Germinal center (tissue), 1 donor: ENCODE results near the gene AKT2.
"Not testable (repeated sequence)": the region's sequence is repeated elsewhere in the genome, so short reads cannot be mapped to it uniquely, and the experiment has no call there.

Experiments used
- DNase-seq: peaks from one replicate; pipeline ENCODE4 v3.0.0; 2012; ENCODE audit warnings: mixed read lengths, low spot score

AKT2 gene

GRCh38 chr19:40284501-40285352 is at the start of gene AKT2:
Gene AKT2 (minus strand): TSS chr19:40285345. CDS start chr19:40265267, 20,078 bp downstream.
- peak; percentile 81 for DNase-seq

- not testable (repeated sequence) for DNase-seq
Measured at GRCh38 chr19:40333083-40333482, 47.9 kb upstream of the AKT2 start.

GRCh38 chr19:40332669-40333068 is 47.5 kb upstream of the AKT2 start:
- no peak for DNase-seq

- no peak for DNase-seq
Measured at GRCh38 chr19:40331052-40331451, 45.9 kb upstream of the AKT2 start.

- DNase-seq = no peak
Measured at GRCh38 chr19:40326201-40326600, 41.1 kb upstream of the AKT2 start.

GRCh38 chr19:40323705-40324104 is 38.6 kb upstream of the AKT2 start:
- no peak for DNase-seq

GRCh38 chr19:40322951-40323615 is 37.9 kb upstream of the AKT2 start:
- DNase-seq = no peak

GRCh38 chr19:40322271-40322610 is 37.1 kb upstream of the AKT2 start:
- no peak for DNase-seq

DNA sequence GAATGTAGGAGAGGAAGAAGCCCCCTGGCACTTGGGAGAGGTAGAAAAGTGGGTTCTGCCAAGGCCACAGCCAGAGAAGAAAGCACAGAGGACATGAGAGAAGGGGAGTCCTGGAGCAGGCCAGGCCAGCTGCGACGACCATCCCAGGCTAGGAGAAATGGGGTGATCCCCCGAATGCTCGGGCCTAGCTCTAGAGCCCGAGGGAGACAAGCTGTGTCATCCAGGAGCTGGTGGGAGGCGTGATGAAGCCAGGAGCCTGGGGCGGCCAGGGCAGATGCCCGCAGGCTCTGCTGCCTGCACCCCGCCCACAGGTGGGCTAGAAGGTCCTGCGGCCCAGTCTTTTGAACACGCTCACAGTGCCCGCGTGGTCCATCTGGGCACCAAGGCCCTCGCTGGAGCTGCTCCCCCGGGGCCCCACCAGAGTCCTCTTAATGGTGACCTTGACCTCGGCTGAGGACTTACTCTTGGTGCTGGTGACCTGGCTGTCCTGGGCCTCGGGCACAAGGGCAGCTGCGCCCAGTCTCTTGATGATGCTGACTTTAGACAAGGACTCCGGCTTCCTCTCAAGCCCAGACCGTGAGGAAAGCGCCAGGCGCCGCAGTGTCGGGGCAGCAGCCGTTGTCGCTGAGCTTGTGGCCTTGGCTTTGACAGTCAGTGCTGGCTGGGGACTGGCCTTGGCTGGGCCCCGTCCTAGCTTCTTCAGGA is 36.6 kb upstream of the AKT2 start:
- DNase-seq = no peak

DNA sequence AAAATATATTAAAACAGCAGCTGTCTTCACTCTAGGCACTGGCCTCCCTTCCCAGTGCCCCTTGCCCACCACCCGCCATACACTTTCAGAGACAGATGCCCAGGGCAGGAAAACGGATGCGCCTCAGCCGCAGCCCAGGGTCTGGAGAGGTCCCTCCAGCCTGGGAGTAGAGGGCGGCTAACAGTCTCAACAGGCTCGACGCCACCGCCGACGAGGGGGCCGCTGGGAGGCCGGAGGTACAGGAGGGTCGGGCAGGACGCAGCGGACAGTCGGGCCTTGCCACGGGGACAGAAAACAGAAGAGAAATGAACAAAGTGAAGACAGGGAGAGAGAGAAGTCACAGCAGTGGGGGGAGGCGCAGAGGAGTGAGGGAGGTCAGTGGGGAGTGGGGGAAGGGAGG is 35.9 kb upstream of the AKT2 start:
- no peak for DNase-seq

DNA sequence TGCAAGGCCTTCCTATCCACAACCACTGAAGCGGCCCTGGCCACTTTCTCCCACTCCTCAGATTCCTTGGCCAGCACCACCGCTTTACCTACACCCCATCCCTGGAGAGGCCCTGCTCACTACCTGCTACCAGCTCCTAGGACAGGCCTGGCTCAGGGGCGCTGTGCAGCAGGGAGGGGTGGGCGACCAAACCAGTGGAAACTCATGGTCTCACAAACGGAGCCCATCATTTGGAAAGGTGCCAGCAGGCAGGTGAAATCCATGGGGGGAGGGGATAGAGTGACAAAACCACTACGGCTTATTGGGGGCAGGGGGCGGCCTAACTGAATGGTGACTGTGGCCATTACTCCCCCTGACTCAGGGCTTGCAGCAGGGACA is 35.4 kb upstream of the AKT2 start:
- no peak for DNase-seq

GRCh38 chr19:40317338-40317737 is 32.2 kb upstream of the AKT2 start:
- no peak for DNase-seq

- no peak for DNase-seq
Measured at GRCh38 chr19:40315812-40316470, 30.8 kb upstream of the AKT2 start.

DNA sequence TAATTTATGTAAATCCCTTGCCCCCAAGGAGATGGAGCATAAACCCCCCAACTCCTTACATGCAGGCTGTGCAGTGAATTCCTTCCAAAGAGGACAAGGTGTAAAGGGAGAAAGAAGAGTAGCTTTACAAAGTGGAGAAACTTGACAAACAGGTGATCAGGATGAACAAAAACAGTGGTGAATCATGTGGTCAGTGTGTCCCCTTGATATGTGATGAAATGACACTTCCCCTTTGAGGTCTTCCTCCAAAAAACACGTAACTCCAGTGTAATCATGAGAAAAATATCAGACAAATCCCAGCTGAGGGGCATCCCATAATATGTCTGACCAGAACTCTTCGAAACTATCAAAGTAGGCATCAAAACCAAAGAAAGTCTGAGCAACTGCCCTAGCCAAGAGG is 29.5 kb upstream of the AKT2 start:
- DNase-seq = no peak

DNA sequence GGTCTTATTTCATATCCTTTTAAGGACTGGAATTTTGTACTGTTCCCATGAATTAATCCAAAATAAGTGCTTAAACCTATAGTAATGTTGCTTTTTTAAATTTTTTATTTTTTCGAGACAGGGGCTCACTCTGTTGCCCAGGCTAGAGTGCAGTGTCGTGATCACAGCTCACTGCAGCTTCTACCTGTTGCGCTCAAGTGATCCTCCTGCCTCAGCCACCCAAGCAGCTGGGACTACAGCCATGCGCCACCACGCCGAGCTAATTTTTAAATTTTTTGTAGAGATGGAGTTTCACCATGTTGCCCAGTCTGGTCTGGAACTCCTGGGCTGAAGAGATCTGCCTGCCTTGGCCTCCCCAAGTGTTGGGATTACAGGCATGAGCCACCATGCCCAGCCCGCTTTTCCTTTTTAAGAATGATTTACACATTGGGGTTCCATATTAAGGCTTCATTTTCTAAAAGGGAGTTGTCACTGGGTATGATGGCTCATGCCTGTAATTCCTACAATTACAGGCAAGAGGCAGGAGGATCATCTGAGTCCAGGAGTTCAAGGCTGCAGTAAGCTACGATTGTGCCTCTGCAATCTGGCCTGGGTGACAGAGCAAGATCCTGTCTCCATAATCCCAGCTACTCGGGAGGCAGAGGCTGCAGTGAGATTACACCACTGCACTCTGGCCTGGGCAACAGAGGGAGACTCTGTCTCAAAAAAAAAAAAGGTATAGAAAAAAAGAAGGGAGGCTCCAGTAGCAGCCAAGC is 28.3 kb upstream of the AKT2 start:
- no peak for DNase-seq

DNA sequence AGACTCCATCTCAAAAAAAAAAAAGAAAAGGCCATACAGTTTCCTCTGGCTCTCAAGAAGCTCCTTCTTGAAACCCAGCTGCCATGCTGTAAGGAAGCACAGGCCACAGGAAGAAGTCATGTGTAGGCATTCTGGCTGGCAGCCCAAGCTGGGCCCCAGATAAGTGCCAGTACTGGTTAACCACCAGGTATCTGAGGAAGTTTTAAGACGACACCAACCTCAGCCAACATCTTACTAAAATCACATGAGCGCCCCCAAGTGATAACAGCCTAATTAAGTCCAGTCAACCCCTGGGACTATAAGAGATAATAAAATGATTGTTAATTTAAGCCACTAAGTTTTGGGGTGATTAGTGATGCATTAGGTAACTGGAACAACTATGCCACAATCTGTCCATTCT is 27.4 kb upstream of the AKT2 start:
- no peak for DNase-seq

GRCh38 chr19:40309666-40310065 is 24.5 kb upstream of the AKT2 start:
- no peak for DNase-seq

- DNase-seq = peak; percentile 84
Measured at GRCh38 chr19:40305403-40305802, 20.3 kb upstream of the AKT2 start.

- no peak for DNase-seq
Measured at GRCh38 chr19:40304306-40304705, 19.2 kb upstream of the AKT2 start.

- no peak for DNase-seq
Measured at GRCh38 chr19:40303765-40304164, 18.6 kb upstream of the AKT2 start.

DNA sequence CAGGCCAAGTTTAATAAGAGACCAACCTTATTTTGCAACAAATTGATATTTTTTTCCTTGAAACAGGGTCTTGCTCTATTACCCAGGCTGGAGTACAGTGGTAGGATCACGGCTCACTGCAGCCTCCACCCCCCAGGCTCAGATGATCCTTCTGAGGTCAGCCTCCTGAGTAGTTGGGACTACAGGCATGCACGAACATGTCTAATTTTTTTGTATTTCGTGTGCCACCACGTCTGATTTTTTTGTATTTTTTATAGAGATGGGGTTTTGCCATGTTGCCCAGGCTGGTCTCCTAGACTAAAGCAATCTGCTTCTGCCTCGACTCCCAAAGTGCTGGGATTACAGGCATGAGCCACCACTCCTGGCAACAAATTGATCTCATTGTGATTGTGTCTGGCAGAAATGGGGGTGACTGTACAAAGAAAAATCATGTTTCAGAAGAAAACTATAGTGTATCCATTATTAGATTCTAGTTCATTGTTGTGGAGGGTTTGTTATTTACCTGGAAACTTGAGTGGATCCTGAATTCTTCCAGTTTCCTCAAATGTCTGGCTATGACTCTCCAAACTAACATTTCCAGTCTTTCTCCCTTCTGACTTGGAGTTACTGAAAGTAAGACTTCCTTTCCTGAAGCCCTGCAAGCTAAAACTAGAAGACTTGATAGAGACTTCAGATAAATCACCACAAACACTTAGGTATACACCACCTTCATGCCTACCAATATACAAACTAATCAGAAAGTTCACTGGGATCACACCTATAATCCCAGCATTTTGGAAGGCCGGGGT is 17.3 kb upstream of the AKT2 start:
- DNase-seq = no peak
